Vagina (tissue), 2 donors: Measurements from ENCODE around the gene SDC3. TPM values are rescaled to one million over a fixed set of nuclear protein-coding genes. Genes with fewer than 3 reads are reported as not detected.

ENCODE experiments used
- DNase-seq, 2 donors: peaks; one replicate each; pipeline ENCODE4 v3.0.0-alpha.2; 2017; ENCODE audit errors: extremely low spot score in 2 of 2
- H3K27ac ChIP-seq: fragments of 200-600 bp; sonication (generic); one replicate; pipeline ENCODE4 v1.5.1; 2019
- H3K27me3 ChIP-seq: fragments of 200-600 bp; sonication (generic); one replicate; pipeline ENCODE4 v1.5.1; 2019
- H3K36me3 ChIP-seq, 2 donors: fragments of 200-600 bp; sonication (generic); one replicate each; pipeline ENCODE4 v1.5.1; 2017 to 2019
- H3K4me1 ChIP-seq: fragments of 200-600 bp; sonication (generic); one replicate; pipeline ENCODE4 v1.5.1; 2019
- H3K4me3 ChIP-seq, 2 donors: fragments of 200-600 bp; sonication (generic); 1 replicate in 1 of 2; 2 replicates in 1 of 2; pipeline ENCODE4 v1.5.1; 2016 to 2019
- H3K9me3 ChIP-seq: fragments of 200-600 bp; sonication (generic); one replicate; pipeline ENCODE4 v1.5.1; 2019
- POLR2A ChIP-seq, 2 donors: fragments of 450-650 bp; IDR thresholded peaks; one replicate each; pipeline ENCODE4 v1.6.1; 2017; ENCODE audit warnings: antibody characterized with exemption in 2 of 2, mild to moderate bottlenecking in 2 of 2, moderate library complexity in 2 of 2
- POLR2AphosphoS5 ChIP-seq, 2 donors: sonication (generic); formaldehyde crosslinking; IDR thresholded peaks; one replicate each; pipeline ENCODE4 v1.9.0; 2017; ENCODE audit warnings: antibody characterized with exemption in 2 of 2, mild to moderate bottlenecking in 2 of 2, low read depth in 1 of 2; ENCODE audit not compliant: insufficient read depth in 1 of 2
- intact Hi-C: fragments of 100-400 bp; cut with DNase I; formaldehyde crosslinking; loops from one replicate; pipeline ENCODE4 v1.15.1; 2023
- total RNA-seq: library from RNA; depleted of rRNA; stranded (reverse); fragments of >200 nt; gene quantifications from one replicate; pipeline ENCODE4 v1.2.3, GENCODE V29; 2016
- TF ChIP-seq, protein P1 (sequence below), 3 experiments: fragments of 450-650 bp in 2 of 3; fragments of 200-600 bp in 1 of 3; sonication (generic) in 1 of 3; IDR thresholded peaks; one replicate each; pipeline ENCODE4 v1.5.1; 2017 to 2019; ENCODE audit warnings: antibody characterized with exemption in 3 of 3, mild to moderate bottlenecking in 2 of 3, moderate library complexity in 2 of 3

Gene SDC3
- total RNA-seq, 1 donor from 2014 or later = 20.1 TPM

- no peak for DNase-seq
- Histone ChIP-seq H3K9me3 (no peaks in the 10 kb centered on the region), H3K27me3 (no peaks in the 10 kb centered on the region), H3K4me3 (no peak overlapping the region), H3K4me1 (peaks cover 39% of the 10 kb centered on the region), H3K27ac (peak overlapping the region; percentile 57), H3K36me3 (no peaks in the 10 kb centered on the region)
- TF ChIP-seq, protein P1, sequence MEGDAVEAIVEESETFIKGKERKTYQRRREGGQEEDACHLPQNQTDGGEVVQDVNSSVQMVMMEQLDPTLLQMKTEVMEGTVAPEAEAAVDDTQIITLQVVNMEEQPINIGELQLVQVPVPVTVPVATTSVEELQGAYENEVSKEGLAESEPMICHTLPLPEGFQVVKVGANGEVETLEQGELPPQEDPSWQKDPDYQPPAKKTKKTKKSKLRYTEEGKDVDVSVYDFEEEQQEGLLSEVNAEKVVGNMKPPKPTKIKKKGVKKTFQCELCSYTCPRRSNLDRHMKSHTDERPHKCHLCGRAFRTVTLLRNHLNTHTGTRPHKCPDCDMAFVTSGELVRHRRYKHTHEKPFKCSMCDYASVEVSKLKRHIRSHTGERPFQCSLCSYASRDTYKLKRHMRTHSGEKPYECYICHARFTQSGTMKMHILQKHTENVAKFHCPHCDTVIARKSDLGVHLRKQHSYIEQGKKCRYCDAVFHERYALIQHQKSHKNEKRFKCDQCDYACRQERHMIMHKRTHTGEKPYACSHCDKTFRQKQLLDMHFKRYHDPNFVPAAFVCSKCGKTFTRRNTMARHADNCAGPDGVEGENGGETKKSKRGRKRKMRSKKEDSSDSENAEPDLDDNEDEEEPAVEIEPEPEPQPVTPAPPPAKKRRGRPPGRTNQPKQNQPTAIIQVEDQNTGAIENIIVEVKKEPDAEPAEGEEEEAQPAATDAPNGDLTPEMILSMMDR (IDR thresholded peaks at IDR 0.05) = no peak
- TF ChIP-seq POLR2A (IDR thresholded peaks at IDR 0.05) = no peak
- peak in 1 of 2 donors; percentile 43 for TF ChIP-seq POLR2AphosphoS5 (IDR thresholded peaks at IDR 0.05; ENCODE audit: insufficient read depth in 1 of 2, low read depth in 1 of 2)
- intact Hi-C loops = no loop called here
Measured at GRCh38 chr1:30901798-30902581, 6.6 kb downstream of the SDC3 start.

DNA sequence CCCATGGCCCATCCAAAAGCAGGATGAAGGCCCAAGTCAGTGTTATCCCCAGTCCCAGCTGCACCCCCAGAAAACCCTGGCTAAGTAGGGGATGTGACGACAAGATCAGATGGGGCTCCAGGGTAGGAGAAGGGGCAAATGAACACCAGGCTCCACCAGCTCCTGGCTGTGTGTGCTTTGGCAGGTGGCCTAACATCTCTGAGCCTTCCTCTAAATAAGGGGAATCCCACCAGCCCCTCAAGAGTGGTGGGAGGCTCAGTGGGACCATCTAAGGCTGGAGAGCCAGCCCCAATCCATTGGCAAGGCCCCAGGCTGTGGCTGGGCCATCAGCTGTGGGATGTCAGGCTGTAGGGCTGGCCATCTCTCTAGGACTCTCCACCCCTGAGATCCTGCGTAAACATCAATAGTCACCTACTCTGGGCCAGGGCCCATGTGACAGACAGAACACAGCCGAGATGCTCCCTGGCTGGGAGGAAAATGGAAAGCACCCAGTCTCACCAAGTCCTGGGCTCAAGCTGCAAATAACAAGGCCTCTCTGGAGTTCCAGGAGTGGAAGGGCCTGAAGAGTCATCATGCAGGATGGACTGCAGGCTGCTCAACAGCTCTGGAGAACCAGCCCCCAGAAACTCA lies 7.5 kb downstream of the SDC3 start:
- no peaks in the 10 kb centered on the region for H3K27me3 ChIP-seq
- no peak overlapping the region for H3K4me3 ChIP-seq
- H3K27ac ChIP-seq = peak overlapping the region; percentile 57
- TF ChIP-seq POLR2A (IDR thresholded peaks at IDR 0.05) = no peak
- TF ChIP-seq POLR2AphosphoS5 (IDR thresholded peaks at IDR 0.05; ENCODE audit: insufficient read depth in 1 of 2, low read depth in 1 of 2) = no peak
- TF ChIP-seq, protein P1 (IDR thresholded peaks at IDR 0.05) = no peak
- no peak for DNase-seq
- H3K4me1 ChIP-seq = peaks cover 32% of the 10 kb centered on the region
- intact Hi-C loops = no loop called here
- no peaks in the 10 kb centered on the region for H3K36me3 ChIP-seq
- no peaks in the 10 kb centered on the region for H3K9me3 ChIP-seq

GRCh38 chr1:30900486-30900885 lies 8.1 kb downstream of the SDC3 start:
- H3K9me3 ChIP-seq = no peaks in the 10 kb centered on the region
- intact Hi-C loops = no loop called here
- H3K4me3 ChIP-seq = no peak overlapping the region
- no peaks in the 10 kb centered on the region for H3K36me3 ChIP-seq
- H3K27me3 ChIP-seq = no peaks in the 10 kb centered on the region
- DNase-seq = no peak
- no peak overlapping the region for H3K27ac ChIP-seq
- H3K4me1 ChIP-seq = peaks cover 27% of the 10 kb centered on the region
- TF ChIP-seq POLR2AphosphoS5 (IDR thresholded peaks at IDR 0.05; ENCODE audit: insufficient read depth in 1 of 2, low read depth in 1 of 2) = no peak
- no peak for TF ChIP-seq POLR2A (IDR thresholded peaks at IDR 0.05)
- TF ChIP-seq, protein P1 (IDR thresholded peaks at IDR 0.05) = no peak

DNA sequence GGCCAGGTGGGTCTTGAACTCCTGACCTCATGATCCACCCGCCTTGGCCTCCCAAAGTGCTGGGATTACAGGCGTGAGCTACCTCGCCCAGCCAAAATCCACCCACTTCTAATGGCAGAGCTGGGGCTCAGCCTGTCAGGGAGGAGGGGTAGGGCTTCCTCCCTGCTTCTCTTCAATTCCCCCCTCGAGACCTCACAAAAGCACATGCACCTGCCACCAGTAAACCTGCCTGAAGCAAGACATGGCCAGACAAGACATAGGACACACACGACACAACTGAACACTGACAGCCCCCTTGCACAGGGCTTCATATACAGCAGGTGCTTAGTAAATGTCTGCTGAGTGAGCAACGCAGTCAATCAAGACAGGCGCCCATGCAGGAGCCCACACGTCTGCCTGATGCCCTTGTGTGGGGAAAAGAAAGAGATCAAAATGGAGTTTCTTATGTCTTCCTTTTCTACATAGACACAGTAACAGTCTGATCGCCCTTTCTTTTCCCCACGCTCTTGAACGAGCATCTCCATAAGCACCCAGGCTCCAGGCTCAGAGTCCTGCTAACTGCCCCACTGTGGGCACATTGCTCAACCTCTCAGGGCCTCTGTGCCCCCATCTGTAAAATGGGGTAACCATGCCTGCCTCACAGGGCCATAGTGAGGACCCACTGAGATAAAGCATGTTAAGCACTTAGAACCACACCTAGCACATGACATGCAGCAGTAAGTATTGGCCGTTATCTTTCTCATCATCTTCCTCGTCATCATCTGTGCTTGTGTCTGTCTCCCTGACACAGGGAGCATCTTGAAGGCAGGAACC lies 8.8 kb downstream of the SDC3 start:
- intact Hi-C loops = no loop called here
- Histone ChIP-seq H3K9me3 (no peaks in the 10 kb centered on the region), H3K4me1 (peaks cover 27% of the 10 kb centered on the region), H3K27me3 (no peaks in the 10 kb centered on the region), H3K27ac (no peak overlapping the region), H3K4me3 (no peak overlapping the region), H3K36me3 (no peaks in the 10 kb centered on the region)
- TF ChIP-seq, protein P1 (IDR thresholded peaks at IDR 0.05) = no peak
- TF ChIP-seq POLR2A (IDR thresholded peaks at IDR 0.05) = no peak
- TF ChIP-seq POLR2AphosphoS5 (IDR thresholded peaks at IDR 0.05; ENCODE audit: insufficient read depth in 1 of 2, low read depth in 1 of 2) = no peak
- DNase-seq = no peak
